HepG2 (cell line): ENCODE results near the gene MEDAG. TPM values are rescaled to one million over a fixed set of nuclear protein-coding genes. Genes with fewer than 3 reads are reported as not detected.

Experiments used
- ATAC-seq: fragments of 200-7000 bp; cut with Tn5 transposase; 3 replicates; pipeline ENCODE4 v1.9.1; 2020; ENCODE audit warnings: mild to moderate bottlenecking, moderate library complexity
- BruUV-seq: library from RNA; stranded (reverse); fragments of 400-500 nt; replicated peaks from 2 replicates; lab custom pipeline; 2021; lab: Mats Ljungman, UMichigan
- CTCF ChIA-PET: fragments of 300-600 bp; formaldehyde crosslinking; extraction: SDS; loops from one replicate; lab custom pipeline; 2021; ENCODE audit warnings: low total read pairs, inconsistent platforms, low intra/inter-chr PET ratio; lab: Yijun Ruan, JAX
- POLR2A ChIA-PET: fragments of 350-600 bp; sonication (Branson Sonifier 250); formaldehyde crosslinking; loops from one replicate; lab custom pipeline; 2020; ENCODE audit warnings: antibody characterized with exemption, inconsistent platforms; lab: Yijun Ruan, JAX
- DNase-seq: peaks from one replicate; pipeline ENCODE4 v3.0.0-alpha.2; 2015; ENCODE audit warnings: low spot score
- FAIRE-seq: peaks from 3 replicates; lab custom pipeline; 2011; peaks lifted over from hg19 to GRCh38; lab: Jason Lieb, UNC
- H2AFZ ChIP-seq: one replicate; pipeline ENCODE4 v1.6.1; 2011; ENCODE audit warnings: low read length, inconsistent platforms
- H3K27ac ChIP-seq: fragments of 300-600 bp; 3 replicates; pipeline ENCODE4 v1.8.0; 2011; ENCODE audit warnings: mixed run types, mild to moderate bottlenecking, mixed read lengths, low read length, inconsistent platforms; ENCODE audit not compliant: insufficient read depth; ENCODE audit errors: extremely low read length
- H3K27me3 ChIP-seq, 2 experiments: fragments of 200-600 bp in 1 of 2; 2 replicates in 1 of 2; 3 replicates in 1 of 2; pipeline versions ENCODE4 v1.6.0 to v1.8.0; 2011; ENCODE audit warnings: low read length in 2 of 2, mild to moderate bottlenecking in 2 of 2, moderate library complexity in 2 of 2, inconsistent platforms in 1 of 2; ENCODE audit not compliant: insufficient read depth in 2 of 2, control insufficient read depth in 1 of 2
- H3K36me3 ChIP-seq, 2 experiments: fragments of 200-600 bp in 1 of 2; replicated peaks in 1 of 2; 2 replicates in 1 of 2; 3 replicates in 1 of 2; pipeline versions ENCODE4 v1.5.1 to v1.8.0; 2011; ENCODE audit warnings: low read length in 2 of 2, inconsistent platforms in 1 of 2; ENCODE audit not compliant: insufficient read depth in 2 of 2, control insufficient read depth in 1 of 2
- H3K4me1 ChIP-seq: 2 replicates; pipeline ENCODE4 v1.5.1; 2012; ENCODE audit warnings: low read length, inconsistent platforms; ENCODE audit not compliant: insufficient read depth
- H3K4me2 ChIP-seq: 2 replicates; pipeline ENCODE4 v1.6.0; 2011; ENCODE audit warnings: low read depth, low read length, inconsistent platforms
- H3K4me3 ChIP-seq, 3 experiments: fragments of 200-600 bp in 1 of 3; sonication (generic), shearing (Covaris generic) in 1 of 3; replicated peaks in 1 of 3; 2 replicates each; pipeline ENCODE4 v1.5.1; 2011 to 2016; ENCODE audit warnings: low read length in 3 of 3, inconsistent platforms in 2 of 3, low read depth in 2 of 3, mild to moderate bottlenecking in 2 of 3, control low read depth in 1 of 3, mixed read lengths in 1 of 3; ENCODE audit not compliant: insufficient read depth in 1 of 3
- H3K79me2 ChIP-seq: one replicate; pipeline ENCODE4 v1.6.1; 2011; ENCODE audit warnings: low read length, inconsistent platforms; ENCODE audit not compliant: insufficient read depth
- H3K9ac ChIP-seq: 2 replicates; pipeline ENCODE4 v1.6.0; 2011; ENCODE audit warnings: mild to moderate bottlenecking, low read depth, low read length, inconsistent platforms; ENCODE audit not compliant: insufficient read depth
- H3K9me3 ChIP-seq: 2 replicates; pipeline ENCODE4 v1.5.1; 2012; ENCODE audit warnings: mild to moderate bottlenecking, low read length
- H4K20me1 ChIP-seq: 2 replicates; pipeline ENCODE4 v1.6.0; 2011; ENCODE audit warnings: inconsistent platforms, mild to moderate bottlenecking, low read length, moderate library complexity; ENCODE audit not compliant: insufficient read depth
- CEBPB ChIP-seq: IDR thresholded peaks from 2 replicates; pipeline ENCODE4 v1.6.1; 2011; ENCODE audit warnings: low read depth, low read length, improper control_type of control experiment, borderline replicate concordance
- CEBPG ChIP-seq: IDR thresholded peaks from 2 replicates; pipeline ENCODE4 v1.6.1; 2016
- E2F1 ChIP-seq: sonication (generic); formaldehyde crosslinking; IDR thresholded peaks from 2 replicates; pipeline ENCODE4 v1.5.0; 2020; ENCODE audit warnings: missing genetic modification reagents
- MXD3 ChIP-seq: IDR thresholded peaks from 2 replicates; pipeline ENCODE4 v1.6.1; 2016; ENCODE audit warnings: mild to moderate bottlenecking, missing biosample characterization, missing genetic modification reagents
- ZNF710 ChIP-seq: sonication (generic); formaldehyde crosslinking; IDR thresholded peaks from 2 replicates; pipeline ENCODE4 v1.5.0; 2020; ENCODE audit warnings: mild to moderate bottlenecking, missing genetic modification reagents, borderline replicate concordance
- WGBS: methylation state at CpG from one replicate; pipeline ENCODE4 v1.1.6; 2017; ENCODE audit warnings: low lambda C conversion rate; 5-methylcytosine and 5-hydroxymethylcytosine counted together
- in situ Hi-C: cut with HindIII; loops from 2 replicates; pipeline ENCODE4 v1.10.0; 2017; ENCODE audit warnings: low pct_unique_long_range_greater_than_20kb; ENCODE audit not compliant: extremely low pct_ligation_motif_present
- intact Hi-C: fragments of 100-400 bp; cut with micrococcal nuclease; formaldehyde crosslinking; loops from one replicate; pipeline ENCODE4 v1.10.0; 2022; ENCODE audit not compliant: unreplicated experiment
- polyA plus RNA-seq, 8 experiments: library from polyadenylated mRNA; depleted of rRNA in 3 of 8; stranded (reverse) in 7 of 8; unstranded in 1 of 8; fragments of >200 nt; fragmentation: Illumina TruSeq in 4 of 8; extraction: Trizol in 4 of 8; gene quantifications; 2 replicates each; pipeline versions ENCODE4 v1.2.1 to v1.2.3, GENCODE V29; 2011 to 2016; ENCODE audit warnings: low read depth in 4 of 8, missing spikeins in 1 of 8, mixed read lengths in 1 of 8; ENCODE audit not compliant: insufficient read depth in 1 of 8
- total RNA-seq, 5 experiments: library from RNA; depleted of rRNA; stranded (reverse); fragments of >200 nt; fragmentation: Illumina TruSeq; extraction: Trizol; gene quantifications; 2 replicates each; pipeline ENCODE4 v1.2.3, GENCODE V29; 2016; ENCODE audit warnings: low read depth in 1 of 5

MEDAG gene
- total and polyA plus RNA-seq, 2 of the 13 experiments (the other 11 are each of a cell fraction or from before 2014, with no cell fraction given), result not detected

- 32% methylated on average over 5 of the region's 5 CpGs for WGBS
Measured at GRCh38 chr13:30920162-30920909, 14.3 kb downstream of the MEDAG start.

GRCh38 chr13:30923418-30923817, 17.3 kb downstream of the MEDAG start:
- no TSS peak for BruUV-seq
- Histone ChIP-seq H3K9ac (no peak overlapping the region), H3K4me2 (peak overlapping the region; percentile 15; the same call in 1 of the 2 replicates), H3K27ac (no peak overlapping the region), H3K79me2 (no peaks in the 10 kb centered on the region), H3K27me3 (no peaks in the 10 kb centered on the region), H3K4me1 (peaks cover 13% of the 10 kb centered on the region), H3K9me3 (no peaks in the 10 kb centered on the region), H4K20me1 (no peaks in the 10 kb centered on the region), H3K4me3 (no peak overlapping the region), H2AFZ (no peak overlapping the region), H3K36me3 (no peaks in the 10 kb centered on the region)
- FAIRE-seq (no peak), DNase-seq (no peak), ATAC-seq (peak; percentile 62)
- ChIA-PET CTCF (no interaction called here), POLR2A (no interaction called here)
- 0 out of 2 replicates have a peak, but pooled peaks have one; percentile 25 for TF ChIP-seq CEBPB
- TF ChIP-seq E2F1 (CRISPR knock-in tag), result no peak
- 0 out of 2 replicates have a peak, but pooled peaks have one; percentile 8 for TF ChIP-seq CEBPG (CRISPR knock-in tag)
- TF ChIP-seq ZNF710 (CRISPR knock-in tag), result 0 out of 2 replicates have a peak, but pooled peaks have one; percentile 45
- intact Hi-C loops, result no loop called here
- in situ Hi-C loops, result no loop called here
- WGBS, result 0% methylated on average over 1 of the region's 1 CpG

More at GRCh38 chr13:30920162-30920909, 14.3 kb downstream of the MEDAG start:
- Histone ChIP-seq H3K9ac (no peak overlapping the region), H3K27ac (no peak overlapping the region)
- TF ChIP-seq CEBPB, result peak; percentile 11; the same call in 1 of the 2 replicates
- no peak for TF ChIP-seq MXD3 (CRISPR knock-in tag)
- TF ChIP-seq, all 625 proteins: peak for 1
- H3K36me3 ChIP-seq, result no peaks in the 10 kb centered on the region
- H3K79me2 ChIP-seq, result no peaks in the 10 kb centered on the region
- FAIRE-seq, result no peak
- intact Hi-C loops, result no loop called here
- POLR2A ChIA-PET, result no interaction called here
- no peaks in the 10 kb centered on the region for H3K27me3 ChIP-seq
- no peak overlapping the region for H2AFZ ChIP-seq
- ATAC-seq, result no peak
- CTCF ChIA-PET, result no interaction called here
- H3K4me3 ChIP-seq, result no peak overlapping the region
- in situ Hi-C loops, result no loop called here
- no peak overlapping the region for H3K4me2 ChIP-seq
- H4K20me1 ChIP-seq, result no peaks in the 10 kb centered on the region
- H3K9me3 ChIP-seq, result no peaks in the 10 kb centered on the region
- no peak for DNase-seq
- BruUV-seq, result no TSS peak
- peaks cover 13% of the 10 kb centered on the region for H3K4me1 ChIP-seq
